Astrocyte of the cerebellum (primary cell): ENCODE results near the gene GABRR1.

Experiments used
- DNase-seq: peaks from one replicate; pipeline ENCODE4 v3.0.0-alpha.2; 2011; ENCODE audit warnings: low read depth
- H3K4me3 ChIP-seq: 2 replicates; pipeline ENCODE4 v1.5.1; 2011; ENCODE audit warnings: mild to moderate bottlenecking, low read depth, low read length, moderate library complexity
- CTCF ChIP-seq: IDR thresholded peaks from 2 replicates; pipeline ENCODE4 v1.5.1; 2012; ENCODE audit warnings: low read length, low read depth, moderate library complexity, mild to moderate bottlenecking; ENCODE audit errors: missing control alignments
- in situ Hi-C: cut with HindIII; loops from 2 replicates; pipeline ENCODE4 v1.10.0; 2017; ENCODE audit warnings: low sequenced_read_pairs

Gene GABRR1

GRCh38 chr6:89198235-89198634 is 18.9 kb downstream of the GABRR1 start:
- TF ChIP-seq CTCF: no peak
- in situ Hi-C loops: no loop called here
- H3K4me3 ChIP-seq: no peak overlapping the region
- no peak for DNase-seq

- in situ Hi-C loops: no loop called here
- no peak for TF ChIP-seq CTCF
- no peak overlapping the region for H3K4me3 ChIP-seq
- no peak for DNase-seq
Observed at GRCh38 chr6:89197141-89197540, 20.0 kb downstream of the GABRR1 start.

- TF ChIP-seq CTCF: no peak
- in situ Hi-C loops: no loop called here
- no peak overlapping the region for H3K4me3 ChIP-seq
- DNase-seq: no peak
Observed at GRCh38 chr6:89194559-89194958, 22.6 kb downstream of the GABRR1 start.

- H3K4me3 ChIP-seq: no peak overlapping the region
- in situ Hi-C loops: no loop called here
- TF ChIP-seq CTCF: no peak
- DNase-seq: no peak
Observed at GRCh38 chr6:89190741-89191140, 26.4 kb downstream of the GABRR1 start.

GRCh38 chr6:89187504-89187903 is 29.7 kb downstream of the GABRR1 start:
- DNase-seq: no peak
- no peak overlapping the region for H3K4me3 ChIP-seq
- in situ Hi-C loops: no loop called here
- no peak for TF ChIP-seq CTCF

GRCh38 chr6:89186762-89187161 is 30.4 kb downstream of the GABRR1 start:
- no peak overlapping the region for H3K4me3 ChIP-seq
- DNase-seq: no peak
- in situ Hi-C loops: no loop called here
- TF ChIP-seq CTCF: no peak

- no peak for DNase-seq
- no peak for TF ChIP-seq CTCF
- in situ Hi-C loops: no loop called here
- H3K4me3 ChIP-seq: no peak overlapping the region
Observed at GRCh38 chr6:89184344-89184743, 32.8 kb downstream of the GABRR1 start.
